A673 (cell line): ENCODE measurements around the gene LTBP4. TPM values are rescaled to one million over a fixed set of nuclear protein-coding genes. Genes with fewer than 3 reads are reported as not detected.
"Not testable (repeated sequence)": the region's sequence is repeated elsewhere in the genome, so short reads cannot be mapped to it uniquely, and the experiment has no call there.

Experiments used
- BruUV-seq: library from RNA; stranded (reverse); fragments of 400-500 nt; replicated peaks from 2 replicates; lab custom pipeline; 2021; lab: Mats Ljungman, UMichigan
- CTCF ChIA-PET: fragments of 300-600 bp; sonication (Branson Sonifier 250); formaldehyde crosslinking; loops from one replicate; lab custom pipeline; 2022; ENCODE audit warnings: antibody characterized with exemption; lab: Charles Lee
- POLR2A ChIA-PET: fragments of 300-600 bp; sonication (Branson Sonifier 250); formaldehyde crosslinking; loops from one replicate; lab custom pipeline; 2022; ENCODE audit warnings: antibody characterized with exemption; ENCODE audit not compliant: low non-redundant PET; lab: Charles Lee
- DNase-seq: peaks from one replicate; pipeline ENCODE4 v3.0.0-alpha.2; 2015; ENCODE audit warnings: low spot score
- H3K27ac ChIP-seq: fragments of 200-600 bp; sonication (generic); 2 replicates; pipeline ENCODE4 v1.5.1; 2016; ENCODE audit warnings: mixed run types, low read depth, mild to moderate bottlenecking, mixed read lengths, antibody characterized with exemption, low read length; ENCODE audit not compliant: poor library complexity, severe bottlenecking
- H3K27me3 ChIP-seq: fragments of 200-600 bp; sonication (generic); replicated peaks from 2 replicates; pipeline ENCODE4 v1.6.1; 2017; ENCODE audit warnings: mixed run types, low read depth, mild to moderate bottlenecking, mixed read lengths, antibody characterized with exemption, low read length; ENCODE audit not compliant: insufficient read depth, poor library complexity
- H3K36me3 ChIP-seq: fragments of 200-600 bp; sonication (generic); 2 replicates; pipeline ENCODE4 v1.6.1; 2016; ENCODE audit warnings: mixed run types, mild to moderate bottlenecking, mixed read lengths, antibody characterized with exemption, low read length; ENCODE audit not compliant: insufficient read depth, poor library complexity, severe bottlenecking
- H3K4me1 ChIP-seq: fragments of 200-600 bp; sonication (generic); 2 replicates; pipeline ENCODE4 v1.6.1; 2017; ENCODE audit warnings: mixed run types, mild to moderate bottlenecking, mixed read lengths, antibody characterized with exemption, low read length; ENCODE audit not compliant: insufficient read depth, poor library complexity, severe bottlenecking
- H3K4me3 ChIP-seq: fragments of 200-600 bp; sonication (generic); 2 replicates; pipeline ENCODE4 v1.5.1; 2016; ENCODE audit warnings: low read depth, mixed run types, mild to moderate bottlenecking, mixed read lengths, low read length; ENCODE audit not compliant: poor library complexity, severe bottlenecking
- H3K9me3 ChIP-seq: fragments of 200-600 bp; sonication (generic); 2 replicates; pipeline ENCODE4 v1.6.1; 2016; ENCODE audit warnings: mixed run types, low read depth, mild to moderate bottlenecking, mixed read lengths, antibody characterized with exemption, low read length; ENCODE audit not compliant: poor library complexity, severe bottlenecking
- CTCF ChIP-seq: fragments of 300-800, 200-600 bp; sonication (generic); conservative IDR thresholded peaks from 2 replicates; pipeline ENCODE4 v1.5.1; 2017; ENCODE audit warnings: low read depth, mild to moderate bottlenecking, antibody characterized with exemption, low read length, moderate library complexity, mixed read lengths
- EZH2 ChIP-seq: fragments of 200-600 bp; sonication (generic); IDR thresholded peaks from 2 replicates; pipeline ENCODE4 v1.6.1; 2017; ENCODE audit warnings: borderline replicate concordance, low read depth, mild to moderate bottlenecking, mixed read lengths, antibody characterized with exemption, low read length; ENCODE audit not compliant: poor library complexity, severe bottlenecking
- intact Hi-C: fragments of 100-400 bp; cut with micrococcal nuclease; formaldehyde crosslinking; loops from one replicate; pipeline ENCODE4 v1.10.0; 2022; ENCODE audit not compliant: unreplicated experiment
- total RNA-seq: library from RNA; stranded (reverse); gene quantifications from 2 replicates; pipeline ENCODE4 v1.2.3, GENCODE V29; 2021

The LTBP4 gene
- total RNA-seq, 1 experiment from 2014 or later: 139 TPM

GRCh38 chr19:40559394-40559793 lies 41.8 kb upstream of the LTBP4 start:
- no peak overlapping the region for H3K27ac ChIP-seq
- no peaks in the 10 kb centered on the region for H3K9me3 ChIP-seq
- no peak for TF ChIP-seq EZH2
- no peak for TF ChIP-seq CTCF
- H3K27me3 ChIP-seq: no peaks in the 10 kb centered on the region
- POLR2A ChIA-PET: no interaction called here
- H3K4me1 ChIP-seq: no peaks in the 10 kb centered on the region
- DNase-seq: no peak
- intact Hi-C loops: no loop called here
- H3K4me3 ChIP-seq: no peak overlapping the region
- CTCF ChIA-PET: no interaction called here
- H3K36me3 ChIP-seq: no peaks in the 10 kb centered on the region
- BruUV-seq: no TSS peak

GRCh38 chr19:40560092-40560507 lies 41.1 kb upstream of the LTBP4 start:
- no TSS peak for BruUV-seq
- Histone ChIP-seq H3K36me3 (no peaks in the 10 kb centered on the region), H3K4me3 (no peak overlapping the region), H3K9me3 (no peaks in the 10 kb centered on the region), H3K4me1 (no peaks in the 10 kb centered on the region), H3K27ac (no peak overlapping the region), H3K27me3 (no peaks in the 10 kb centered on the region)
- DNase-seq: no peak
- TF ChIP-seq CTCF (no peak), EZH2 (no peak)
- ChIA-PET POLR2A (no interaction called here), CTCF (no interaction called here)
- intact Hi-C loops: no loop called here

GRCh38 chr19:40561947-40562346 lies 39.2 kb upstream of the LTBP4 start:
- no peaks in the 10 kb centered on the region for H3K4me1 ChIP-seq
- peaks cover 6% of the 10 kb centered on the region for H3K27me3 ChIP-seq
- TF ChIP-seq CTCF: no peak
- no peaks in the 10 kb centered on the region for H3K36me3 ChIP-seq
- POLR2A ChIA-PET: no interaction called here
- H3K9me3 ChIP-seq: no peaks in the 10 kb centered on the region
- no peak overlapping the region for H3K4me3 ChIP-seq
- CTCF ChIA-PET: no interaction called here
- intact Hi-C loops: no loop called here
- H3K27ac ChIP-seq: no peak overlapping the region
- no peak for DNase-seq
- no TSS peak for BruUV-seq

- H3K4me3 ChIP-seq, H3K36me3 ChIP-seq, POLR2A ChIA-PET, DNase-seq, H3K27ac ChIP-seq, H3K4me1 ChIP-seq, CTCF ChIA-PET, H3K9me3 ChIP-seq, intact Hi-C loops, BruUV-seq: not testable (repeated sequence)
- peaks cover 25% of the 10 kb centered on the region for H3K27me3 ChIP-seq
Observed at GRCh38 chr19:40564535-40564934, 36.6 kb upstream of the LTBP4 start.
